HUES6 (cell line): ENCODE data around the gene CHERP.
"Not testable (repeated sequence)": the region's sequence is repeated elsewhere in the genome, so short reads cannot be mapped to it uniquely, and the experiment has no call there.

Experiments used
- H3K27ac ChIP-seq: 2 replicates; pipeline ENCODE4 v1.7.0; 2013; ENCODE audit warnings: low read depth, mild to moderate bottlenecking, low read length, inconsistent platforms
- H3K27me3 ChIP-seq: 2 replicates; pipeline ENCODE4 v1.6.1; 2013; ENCODE audit warnings: low read length; ENCODE audit not compliant: control insufficient read depth, insufficient read depth
- H3K36me3 ChIP-seq: 2 replicates; pipeline ENCODE4 v1.6.1; 2013; ENCODE audit warnings: low read length; ENCODE audit not compliant: control insufficient read depth, insufficient read depth
- H3K4me1 ChIP-seq: 2 replicates; pipeline ENCODE4 v1.6.1; 2013; ENCODE audit warnings: low read length; ENCODE audit not compliant: control insufficient read depth, insufficient read depth
- H3K4me3 ChIP-seq: 2 replicates; pipeline ENCODE4 v1.5.1; 2013; ENCODE audit warnings: low read depth, low read length
- H3K9ac ChIP-seq: one replicate; pipeline ENCODE4 v1.6.1; 2013; ENCODE audit warnings: mild to moderate bottlenecking, low read length
- H3K9me3 ChIP-seq: 2 replicates; pipeline ENCODE4 v1.6.1; 2013; ENCODE audit warnings: low read depth, low read length; ENCODE audit not compliant: control insufficient read depth, insufficient read depth

The CHERP gene

GRCh38 chr19:16561382-16561781 lies 19.1 kb upstream of the CHERP start:
- H3K27me3 ChIP-seq: no peaks in the 10 kb centered on the region
- no peaks in the 10 kb centered on the region for H3K9me3 ChIP-seq
- no peak overlapping the region for H3K27ac ChIP-seq
- H3K4me3 ChIP-seq: no peak overlapping the region
- H3K4me1 ChIP-seq: no peaks in the 10 kb centered on the region
- H3K36me3 ChIP-seq: peaks cover 64% of the 10 kb centered on the region
- H3K9ac ChIP-seq: no peak overlapping the region

- Histone ChIP-seq H3K9me3 (no peaks in the 10 kb centered on the region), H3K4me1 (no peaks in the 10 kb centered on the region), H3K4me3 (no peak overlapping the region), H3K9ac (no peak overlapping the region), H3K27ac (no peak overlapping the region), H3K36me3 (peaks cover 67% of the 10 kb centered on the region), H3K27me3 (no peaks in the 10 kb centered on the region)
Measured at GRCh38 chr19:16559780-16560276, 17.6 kb upstream of the CHERP start.

- no peak overlapping the region for H3K9ac ChIP-seq
- no peaks in the 10 kb centered on the region for H3K4me1 ChIP-seq
- H3K36me3 ChIP-seq: peaks cover 62% of the 10 kb centered on the region
- no peak overlapping the region for H3K27ac ChIP-seq
- no peaks in the 10 kb centered on the region for H3K9me3 ChIP-seq
- H3K4me3 ChIP-seq: no peak overlapping the region
- H3K27me3 ChIP-seq: no peaks in the 10 kb centered on the region
Measured at GRCh38 chr19:16554776-16555175, 12.5 kb upstream of the CHERP start.

DNA sequence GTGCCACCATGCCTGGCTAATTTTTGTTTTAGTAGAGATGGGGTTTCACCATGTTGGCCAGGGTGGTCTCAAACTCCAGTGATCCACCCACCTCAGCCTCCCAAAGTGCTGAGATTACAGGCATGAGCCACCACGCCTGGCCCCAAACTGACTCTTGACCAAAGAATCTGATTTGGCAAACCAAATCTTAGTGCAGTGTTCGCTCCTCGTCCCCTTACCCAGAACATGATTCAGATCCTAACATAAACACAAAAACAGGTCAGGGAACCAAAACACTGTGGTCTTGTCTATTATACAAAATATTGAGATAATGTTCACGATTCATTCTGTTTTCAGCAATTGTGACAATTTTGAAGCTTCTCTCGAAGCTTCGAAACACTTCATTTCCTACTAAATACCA lies 9.7 kb upstream of the CHERP start:
- H3K4me3 ChIP-seq, H3K9me3 ChIP-seq, H3K27me3 ChIP-seq, H3K4me1 ChIP-seq, H3K9ac ChIP-seq, H3K27ac ChIP-seq: not testable (repeated sequence)
- H3K36me3 ChIP-seq: peaks cover 50% of the 10 kb centered on the region

DNA sequence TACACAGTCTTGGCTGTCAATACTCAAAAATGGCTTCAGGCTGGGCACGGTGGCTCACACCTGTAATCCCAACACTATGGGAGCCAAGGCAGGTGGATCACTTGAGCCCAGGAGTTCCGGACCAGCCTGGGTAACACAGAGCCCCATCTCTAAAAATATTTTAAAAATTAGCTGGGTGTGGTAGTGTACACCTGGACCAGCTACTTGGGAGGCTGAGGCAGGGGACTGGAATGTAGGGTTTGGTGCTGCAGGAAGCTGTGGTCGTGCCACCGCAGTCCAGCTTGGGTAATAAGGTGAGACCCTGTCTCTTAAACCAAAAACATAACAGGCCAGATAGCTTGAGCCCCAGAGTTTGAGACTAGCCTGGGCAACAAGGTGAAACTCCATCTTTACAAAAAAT lies 6.7 kb upstream of the CHERP start:
- no peaks in the 10 kb centered on the region for H3K27me3 ChIP-seq
- no peak overlapping the region for H3K27ac ChIP-seq
- no peaks in the 10 kb centered on the region for H3K9me3 ChIP-seq
- H3K36me3 ChIP-seq: peaks cover 24% of the 10 kb centered on the region
- H3K4me3 ChIP-seq: no peak overlapping the region
- H3K4me1 ChIP-seq: no peaks in the 10 kb centered on the region
- no peak overlapping the region for H3K9ac ChIP-seq

DNA sequence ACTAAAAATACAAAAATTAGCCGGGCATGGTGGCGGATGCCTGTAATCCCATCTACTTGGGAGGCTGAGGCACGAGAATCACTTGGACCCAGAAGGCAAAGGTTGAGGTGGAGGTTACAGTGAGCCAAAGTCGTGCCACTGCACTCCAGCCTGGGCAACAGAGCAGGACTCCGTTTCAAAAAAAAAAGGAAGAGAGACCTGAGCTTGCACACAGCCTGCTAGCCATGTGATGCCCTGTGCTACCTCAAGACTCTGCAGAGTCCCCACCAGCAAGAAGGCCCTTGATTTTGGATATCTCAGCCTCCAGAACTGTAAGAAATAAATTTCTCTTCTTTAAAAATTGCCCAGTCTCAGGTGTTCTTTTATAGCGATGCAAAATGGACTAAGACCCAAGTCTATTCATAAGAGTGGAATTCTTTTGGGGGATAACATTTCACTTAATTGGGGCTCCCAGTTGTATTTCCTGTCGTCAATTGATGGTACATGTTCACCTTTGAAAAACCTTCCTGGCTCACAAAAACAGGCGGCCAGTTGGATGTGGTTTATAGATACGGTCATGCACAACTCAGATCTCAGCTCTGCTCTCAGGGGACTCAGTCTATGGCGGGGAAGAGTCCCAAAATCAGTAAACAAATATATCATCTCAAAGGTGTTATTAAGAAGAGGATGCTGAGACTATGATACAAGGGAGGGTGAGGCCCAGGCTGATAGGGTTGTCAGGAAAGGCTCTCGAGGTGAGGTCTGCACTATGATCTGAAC lies 2.4 kb upstream of the CHERP start:
- peaks cover 16% of the 10 kb centered on the region for H3K36me3 ChIP-seq
- no peaks in the 10 kb centered on the region for H3K9me3 ChIP-seq
- no peak overlapping the region for H3K9ac ChIP-seq
- no peaks in the 10 kb centered on the region for H3K27me3 ChIP-seq
- H3K4me1 ChIP-seq: no peaks in the 10 kb centered on the region
- H3K27ac ChIP-seq: no peak overlapping the region
- H3K4me3 ChIP-seq: no peak overlapping the region

DNA sequence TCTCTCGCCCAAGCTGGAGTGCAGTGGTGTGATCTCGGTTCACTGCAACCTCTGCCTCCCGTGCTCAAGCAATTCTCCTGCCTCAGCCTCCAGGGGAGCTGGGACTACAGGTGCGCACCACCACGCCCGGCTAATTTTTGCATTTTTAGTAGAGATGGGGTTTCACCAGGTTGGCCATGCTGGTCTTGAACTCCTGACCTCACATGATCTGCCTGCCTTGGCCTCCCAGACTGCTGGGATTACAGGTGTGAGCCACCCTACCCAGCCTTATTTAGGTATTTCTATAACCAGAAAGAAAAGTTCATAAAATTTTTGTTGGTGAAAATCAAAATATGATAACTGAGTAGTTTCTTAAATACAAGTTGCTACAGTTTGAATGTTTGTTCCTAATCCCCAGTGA lies 1.5 kb upstream of the CHERP start:
- H3K4me1 ChIP-seq, H3K9ac ChIP-seq, H3K27ac ChIP-seq, H3K27me3 ChIP-seq, H3K9me3 ChIP-seq: not testable (repeated sequence)
- Histone ChIP-seq H3K36me3 (peaks cover 23% of the 10 kb centered on the region), H3K4me3 (peak overlapping the region; percentile 98)

DNA sequence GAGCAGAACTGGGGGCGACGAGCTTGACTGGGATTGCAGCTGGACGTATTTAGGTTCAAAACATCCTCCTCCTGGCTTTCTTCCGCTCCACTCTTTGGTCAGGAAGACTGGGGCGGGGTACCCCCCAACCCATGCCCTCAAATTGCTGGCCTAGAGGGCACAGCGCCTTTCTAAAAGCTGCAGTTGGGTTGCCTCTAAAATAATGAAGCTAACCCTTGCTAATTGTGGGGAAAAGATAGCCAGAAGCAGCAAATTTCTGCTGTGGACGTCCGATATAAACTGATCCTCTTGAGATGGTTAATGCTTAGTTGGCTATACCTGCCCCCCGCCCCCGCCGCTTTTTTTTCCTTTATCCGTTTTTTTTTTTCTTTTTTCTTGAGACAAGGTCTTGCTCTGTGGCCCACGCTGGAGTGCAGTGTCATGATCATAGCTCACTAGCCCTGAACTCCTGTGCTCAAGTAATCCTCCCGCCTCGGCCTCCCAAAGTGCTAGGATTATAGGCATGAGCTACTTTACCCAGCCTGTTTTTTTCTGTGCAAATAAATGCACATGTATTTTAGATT lies 754 bp upstream of the CHERP start:
- no peaks in the 10 kb centered on the region for H3K27me3 ChIP-seq
- peaks cover 28% of the 10 kb centered on the region for H3K36me3 ChIP-seq
- H3K9me3 ChIP-seq: no peaks in the 10 kb centered on the region
- H3K9ac ChIP-seq: peak overlapping the region; percentile 93
- peak overlapping the region; percentile 97 for H3K27ac ChIP-seq
- H3K4me1 ChIP-seq: no peaks in the 10 kb centered on the region
- H3K4me3 ChIP-seq: peak overlapping the region; percentile 98

DNA sequence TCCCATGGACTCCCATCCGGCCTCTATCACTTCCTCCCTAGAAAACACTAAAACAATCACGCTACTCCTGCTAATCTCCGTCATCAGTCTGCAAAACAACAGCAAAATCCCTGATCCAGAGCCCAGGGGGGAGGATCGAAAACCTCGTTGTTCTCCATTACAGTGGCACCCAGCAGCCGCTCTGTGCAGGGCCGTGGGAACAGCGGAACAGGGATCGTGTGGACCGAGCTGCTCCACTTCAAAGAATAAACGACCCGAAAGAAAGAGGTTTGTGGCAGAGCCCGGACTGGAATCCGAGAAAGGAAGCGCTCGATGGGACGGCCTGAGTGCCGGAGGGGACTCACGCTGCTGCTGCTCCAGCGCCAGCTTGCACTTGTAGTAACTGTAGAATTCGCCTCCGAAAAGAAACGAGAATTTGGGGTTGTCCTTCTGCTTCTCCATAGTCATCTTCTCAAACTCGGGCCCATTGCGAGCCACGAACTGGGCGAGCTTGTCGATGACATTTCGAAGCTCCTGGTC lies 652 bp downstream of the CHERP start:
- peak overlapping the region; percentile 98 for H3K4me3 ChIP-seq
- peak overlapping the region; percentile 97 for H3K27ac ChIP-seq
- peaks cover 42% of the 10 kb centered on the region for H3K36me3 ChIP-seq
- no peaks in the 10 kb centered on the region for H3K4me1 ChIP-seq
- peak overlapping the region; percentile 93 for H3K9ac ChIP-seq
- no peaks in the 10 kb centered on the region for H3K27me3 ChIP-seq
- H3K9me3 ChIP-seq: no peaks in the 10 kb centered on the region

DNA sequence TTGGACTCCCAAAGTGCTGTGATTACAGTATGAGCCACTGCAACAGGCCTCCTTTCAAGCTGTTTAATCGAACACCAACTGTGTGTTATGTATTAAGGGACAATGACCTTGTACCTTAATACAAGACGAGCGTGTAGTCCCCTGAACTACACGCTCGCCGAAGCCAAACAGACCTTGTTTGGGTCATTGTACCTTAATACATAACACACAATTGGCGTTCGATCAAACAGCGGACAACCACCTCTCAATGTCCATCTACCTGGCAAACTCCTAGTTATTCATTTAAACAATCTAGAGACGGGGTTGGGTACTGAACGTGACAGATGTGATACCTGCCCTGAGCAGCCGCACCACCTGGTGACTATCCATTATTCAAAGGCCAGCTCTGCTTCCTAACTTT lies 1.3 kb downstream of the CHERP start:
- H3K27ac ChIP-seq: no peak overlapping the region
- peak overlapping the region; percentile 93 for H3K9ac ChIP-seq
- no peaks in the 10 kb centered on the region for H3K4me1 ChIP-seq
- H3K4me3 ChIP-seq: peak overlapping the region; percentile 98
- no peaks in the 10 kb centered on the region for H3K9me3 ChIP-seq
- H3K36me3 ChIP-seq: peaks cover 48% of the 10 kb centered on the region
- H3K27me3 ChIP-seq: no peaks in the 10 kb centered on the region

GRCh38 chr19:16537111-16537510 lies 5.1 kb downstream of the CHERP start:
- Histone ChIP-seq H3K27me3 (no peaks in the 10 kb centered on the region), H3K27ac (no peak overlapping the region), H3K9ac (no peak overlapping the region), H3K36me3 (peaks cover 87% of the 10 kb centered on the region), H3K4me3 (no peak overlapping the region), H3K9me3 (no peaks in the 10 kb centered on the region), H3K4me1 (no peaks in the 10 kb centered on the region)
